Neural cell (in vitro differentiated cells): Measurements from ENCODE around the gene SLCO4A1. TPM values are rescaled to one million over a fixed set of nuclear protein-coding genes. Genes with fewer than 3 reads are reported as not detected.

Source experiments
- H2AFZ ChIP-seq: fragments of 200-600, 300-800 bp; sonication (generic), shearing (Covaris generic); 2 replicates; pipeline ENCODE4 v1.6.0; 2014; ENCODE audit warnings: low read depth, mild to moderate bottlenecking, antibody characterized with exemption, low read length, moderate library complexity
- H3F3A ChIP-seq: fragments of 200-600 bp; shearing (Covaris generic); 2 replicates; pipeline ENCODE4 v1.6.1; 2016; ENCODE audit warnings: mild to moderate bottlenecking, moderate library complexity, mixed read lengths, antibody characterized with exemption, low read length; ENCODE audit not compliant: insufficient read depth, poor library complexity, severe bottlenecking
- H3K27ac ChIP-seq: fragments of 200-600, 300-800 bp; sonication (generic), shearing (Covaris generic); 2 replicates; pipeline ENCODE4 v1.5.1; 2014; ENCODE audit warnings: mild to moderate bottlenecking, low read length, moderate library complexity
- H3K27me3 ChIP-seq: fragments of 300-800, 200-600 bp; sonication (generic), shearing (Covaris generic); 2 replicates; pipeline ENCODE4 v1.6.0; 2014; ENCODE audit warnings: mild to moderate bottlenecking, low read depth, low read length, moderate library complexity; ENCODE audit not compliant: insufficient read depth
- H3K36me3 ChIP-seq: fragments of 300-800, 200-600 bp; sonication (generic), shearing (Covaris generic); 2 replicates; pipeline ENCODE4 v1.5.1; 2014; ENCODE audit warnings: mild to moderate bottlenecking, antibody characterized with exemption, low read length, moderate library complexity; ENCODE audit not compliant: insufficient read depth
- H3K4me2 ChIP-seq: fragments of 300-800, 200-600 bp; sonication (generic), shearing (Covaris generic); 2 replicates; pipeline ENCODE4 v1.6.0; 2014; ENCODE audit warnings: mild to moderate bottlenecking, low read length
- H3K4me3 ChIP-seq: fragments of 300-800, 200-600 bp; sonication (generic), shearing (Covaris generic); 2 replicates; pipeline ENCODE4 v1.5.1; 2014; ENCODE audit warnings: mild to moderate bottlenecking, low read length, moderate library complexity
- H3K79me2 ChIP-seq: fragments of 200-600 bp; shearing (Covaris generic); replicated peaks from 2 replicates; pipeline ENCODE4 v1.6.0; 2014; ENCODE audit warnings: mild to moderate bottlenecking, low read length, moderate library complexity; ENCODE audit not compliant: insufficient read depth
- H3K9ac ChIP-seq: fragments of 300-800, 200-600 bp; sonication (generic), shearing (Covaris generic); 2 replicates; pipeline ENCODE4 v1.6.1; 2016; ENCODE audit warnings: mild to moderate bottlenecking, low read length, mixed read lengths
- H3K9me2 ChIP-seq: fragments of 200-600 bp; shearing (Covaris generic); 2 replicates; pipeline ENCODE4 v1.6.1; 2016; ENCODE audit warnings: mild to moderate bottlenecking, low read length, mixed read lengths; ENCODE audit not compliant: insufficient read depth
- H3K9me3 ChIP-seq: fragments of 200-600, 300-800 bp; sonication (generic), shearing (Covaris generic); 2 replicates; pipeline ENCODE4 v1.6.1; 2016; ENCODE audit warnings: mild to moderate bottlenecking, mixed run types, low read length, moderate library complexity, mixed read lengths
- H4K20me1 ChIP-seq: fragments of 200-600 bp; shearing (Covaris generic); 2 replicates; pipeline ENCODE4 v1.6.1; 2016; ENCODE audit warnings: mild to moderate bottlenecking, mixed run types; ENCODE audit not compliant: insufficient read depth
- CTCF ChIP-seq: fragments of 450-650 bp; IDR thresholded peaks from 2 replicates; pipeline ENCODE4 v1.5.1; 2014; ENCODE audit warnings: antibody characterized with exemption, mild to moderate bottlenecking, moderate library complexity; ENCODE audit not compliant: poor library complexity, severe bottlenecking
- EP300 ChIP-seq: fragments of 450-650 bp; conservative IDR thresholded peaks from 2 replicates; pipeline ENCODE4 v1.6.1; 2014; ENCODE audit warnings: antibody characterized with exemption, mild to moderate bottlenecking, moderate library complexity; ENCODE audit not compliant: poor library complexity, severe bottlenecking
- EZH2 ChIP-seq: fragments of 200-600, 300-800 bp; shearing (Covaris generic), sonication (generic); IDR thresholded peaks from 2 replicates; pipeline ENCODE4 v1.6.1; 2014; ENCODE audit warnings: antibody characterized with exemption, low read length, borderline replicate concordance, mild to moderate bottlenecking; ENCODE audit not compliant: insufficient read depth, poor library complexity, severe bottlenecking
- MXI1 ChIP-seq: fragments of 450-650 bp; conservative IDR thresholded peaks from 2 replicates; pipeline ENCODE4 v1.6.1; 2014; ENCODE audit warnings: antibody characterized with exemption, mild to moderate bottlenecking; ENCODE audit not compliant: poor library complexity, severe bottlenecking
- POLR2AphosphoS5 ChIP-seq: IDR thresholded peaks from 2 replicates; pipeline ENCODE4 v1.6.1; 2012
- RAD21 ChIP-seq: fragments of 450-650 bp; conservative IDR thresholded peaks from 2 replicates; pipeline ENCODE4 v1.6.1; 2014; ENCODE audit warnings: antibody characterized with exemption, mild to moderate bottlenecking, moderate library complexity
- SMC3 ChIP-seq: fragments of 450-650 bp; conservative IDR thresholded peaks from 2 replicates; pipeline ENCODE4 v1.6.1; 2014; ENCODE audit warnings: antibody characterized with exemption, mild to moderate bottlenecking, moderate library complexity; ENCODE audit not compliant: poor library complexity
- TAF1 ChIP-seq: IDR thresholded peaks from 2 replicates; pipeline ENCODE4 v1.6.1; 2012; ENCODE audit warnings: low read depth
- polyA plus RNA-seq: library from polyadenylated mRNA; depleted of rRNA; stranded (reverse); fragments of >200 nt; gene quantifications from 2 replicates; pipeline ENCODE4 v1.2.3, GENCODE V29; 2014
- TF ChIP-seq, protein P1 (sequence below): IDR thresholded peaks from 2 replicates; pipeline ENCODE4 v1.6.1; 2012; ENCODE audit warnings: borderline replicate concordance

The SLCO4A1 gene
- polyA plus RNA-seq, 1 donor from 2014 or later: 3.5 TPM

GRCh38 chr20:62638055-62638570 is 4.2 kb upstream of the SLCO4A1 start:
- Histone ChIP-seq H3K9ac (no peak overlapping the region), H3K27me3 (peaks cover 19% of the 10 kb centered on the region), H3F3A (no peaks in the 10 kb centered on the region), H3K36me3 (no peaks in the 10 kb centered on the region), H3K4me2 (no peak overlapping the region), H3K79me2 (no peaks in the 10 kb centered on the region), H4K20me1 (peaks cover under 1% of the 10 kb centered on the region), H3K9me3 (no peaks in the 10 kb centered on the region), H3K9me2 (no peaks in the 10 kb centered on the region), H3K4me3 (no peak overlapping the region), H2AFZ (no peak overlapping the region), H3K27ac (no peak overlapping the region)
- TF ChIP-seq, protein P1, sequence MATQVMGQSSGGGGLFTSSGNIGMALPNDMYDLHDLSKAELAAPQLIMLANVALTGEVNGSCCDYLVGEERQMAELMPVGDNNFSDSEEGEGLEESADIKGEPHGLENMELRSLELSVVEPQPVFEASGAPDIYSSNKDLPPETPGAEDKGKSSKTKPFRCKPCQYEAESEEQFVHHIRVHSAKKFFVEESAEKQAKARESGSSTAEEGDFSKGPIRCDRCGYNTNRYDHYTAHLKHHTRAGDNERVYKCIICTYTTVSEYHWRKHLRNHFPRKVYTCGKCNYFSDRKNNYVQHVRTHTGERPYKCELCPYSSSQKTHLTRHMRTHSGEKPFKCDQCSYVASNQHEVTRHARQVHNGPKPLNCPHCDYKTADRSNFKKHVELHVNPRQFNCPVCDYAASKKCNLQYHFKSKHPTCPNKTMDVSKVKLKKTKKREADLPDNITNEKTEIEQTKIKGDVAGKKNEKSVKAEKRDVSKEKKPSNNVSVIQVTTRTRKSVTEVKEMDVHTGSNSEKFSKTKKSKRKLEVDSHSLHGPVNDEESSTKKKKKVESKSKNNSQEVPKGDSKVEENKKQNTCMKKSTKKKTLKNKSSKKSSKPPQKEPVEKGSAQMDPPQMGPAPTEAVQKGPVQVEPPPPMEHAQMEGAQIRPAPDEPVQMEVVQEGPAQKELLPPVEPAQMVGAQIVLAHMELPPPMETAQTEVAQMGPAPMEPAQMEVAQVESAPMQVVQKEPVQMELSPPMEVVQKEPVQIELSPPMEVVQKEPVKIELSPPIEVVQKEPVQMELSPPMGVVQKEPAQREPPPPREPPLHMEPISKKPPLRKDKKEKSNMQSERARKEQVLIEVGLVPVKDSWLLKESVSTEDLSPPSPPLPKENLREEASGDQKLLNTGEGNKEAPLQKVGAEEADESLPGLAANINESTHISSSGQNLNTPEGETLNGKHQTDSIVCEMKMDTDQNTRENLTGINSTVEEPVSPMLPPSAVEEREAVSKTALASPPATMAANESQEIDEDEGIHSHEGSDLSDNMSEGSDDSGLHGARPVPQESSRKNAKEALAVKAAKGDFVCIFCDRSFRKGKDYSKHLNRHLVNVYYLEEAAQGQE: no peak
- TF ChIP-seq EP300 (no peak), EZH2 (no peak), POLR2AphosphoS5 (no peak), TAF1 (no peak), MXI1 (no peak), CTCF (no peak), RAD21 (no peak), SMC3 (no peak)

DNA sequence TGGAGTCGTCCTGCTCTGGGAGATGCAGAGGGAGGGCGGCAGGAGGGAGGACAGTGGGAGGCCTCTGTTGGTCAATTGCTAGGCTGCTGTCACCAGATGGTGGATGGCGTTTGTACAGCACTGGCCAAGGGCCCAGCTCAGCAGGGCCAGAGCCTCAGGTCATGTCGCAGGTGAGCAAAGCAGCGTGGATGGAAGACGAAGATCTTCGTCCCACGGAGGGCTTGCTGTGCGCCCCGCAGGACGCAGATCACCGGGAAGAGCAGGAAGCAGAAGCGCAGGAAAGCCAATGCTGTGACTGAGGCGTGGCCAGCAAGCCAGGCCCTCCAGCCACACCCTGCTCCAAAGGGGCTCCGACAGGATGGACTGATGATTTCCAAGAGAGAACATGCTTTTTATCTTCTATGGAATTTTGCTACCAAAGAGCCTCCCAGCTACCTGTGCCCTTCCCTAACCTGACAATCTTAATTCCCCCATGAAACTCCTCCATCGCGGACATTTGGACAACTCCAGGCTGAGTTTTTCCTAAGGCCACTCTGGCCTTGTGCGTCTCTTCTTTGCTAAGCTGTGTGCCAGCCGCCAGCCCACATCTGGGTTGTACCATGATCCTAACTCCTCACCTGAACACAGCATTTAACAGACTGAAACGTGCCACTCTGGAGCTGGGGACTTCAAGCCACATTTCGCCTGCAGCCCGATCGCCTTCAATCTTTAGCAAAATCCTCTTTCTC is 3.5 kb upstream of the SLCO4A1 start:
- no peak overlapping the region for H3K4me2 ChIP-seq

More for the DNA sequence above, 3.5 kb upstream of the SLCO4A1 start:
- H3K9me2 ChIP-seq: no peaks in the 10 kb centered on the region
- H3K9ac ChIP-seq: no peak overlapping the region
- H3K27ac ChIP-seq: no peak overlapping the region
- H3K79me2 ChIP-seq: no peaks in the 10 kb centered on the region
- no peak overlapping the region for H2AFZ ChIP-seq
- no peak overlapping the region for H3K4me3 ChIP-seq
- TF ChIP-seq MXI1: no peak
- no peak for TF ChIP-seq SMC3
- no peak for TF ChIP-seq EP300
- no peak for TF ChIP-seq RAD21
- no peak for TF ChIP-seq POLR2AphosphoS5
- TF ChIP-seq, protein P1: no peak
- TF ChIP-seq CTCF: no peak
- TF ChIP-seq TAF1: no peak
- no peak for TF ChIP-seq EZH2
- peaks cover 5% of the 10 kb centered on the region for H4K20me1 ChIP-seq
- peaks cover 26% of the 10 kb centered on the region for H3K27me3 ChIP-seq
- no peaks in the 10 kb centered on the region for H3K36me3 ChIP-seq
- no peaks in the 10 kb centered on the region for H3F3A ChIP-seq
- H3K9me3 ChIP-seq: no peaks in the 10 kb centered on the region
